ENCODE results near the gene DCAF11.

- TF ChIP-seq CTCF (IDR thresholded peaks at IDR 0.05) (no peak), POLR2AphosphoS5 (IDR thresholded peaks at IDR 0.05) (no peak), POLR2A (IDR thresholded peaks at IDR 0.05) (no peak), EP300 (IDR thresholded peaks at IDR 0.05) (no peak)
Observed at GRCh38 chr14:24110060-24110459, 4.5 kb upstream of the DCAF11 start.
